Thymus (tissue), 11 donors: ENCODE data around the gene FKBP15. TPM values are rescaled to one million over a fixed set of nuclear protein-coding genes. Genes with fewer than 3 reads are reported as not detected.
"Not testable (repeated sequence)": the region's sequence is repeated elsewhere in the genome, so short reads cannot be mapped to it uniquely, and the experiment has no call there.

ENCODE experiments used
- DNase-seq, 9 donors: peaks; one replicate each; pipeline ENCODE4 v3.0.0-alpha.2; 2013; ENCODE audit warnings: low spot score in 9 of 9, low read depth in 6 of 9, missing footprints in 1 of 9
- H3K27ac ChIP-seq, 2 donors: one replicate each; pipeline ENCODE4 v1.5.1; 2013; ENCODE audit warnings: control low read depth in 1 of 2, low read depth in 1 of 2, low read length in 1 of 2, mild to moderate bottlenecking in 1 of 2, moderate library complexity in 1 of 2
- H3K27me3 ChIP-seq, 2 donors: one replicate each; pipeline ENCODE4 v1.5.1; 2013; ENCODE audit warnings: low read length in 1 of 2; ENCODE audit not compliant: control insufficient read depth in 2 of 2, insufficient read depth in 1 of 2
- H3K36me3 ChIP-seq, 2 donors: one replicate each; pipeline ENCODE4 v1.5.1; 2013; ENCODE audit warnings: low read length in 1 of 2, mild to moderate bottlenecking in 1 of 2, moderate library complexity in 1 of 2; ENCODE audit not compliant: control insufficient read depth in 2 of 2, insufficient read depth in 2 of 2
- H3K4me1 ChIP-seq, 2 donors: one replicate each; pipeline ENCODE4 v1.5.1; 2013; ENCODE audit warnings: low read length in 2 of 2; ENCODE audit not compliant: control insufficient read depth in 2 of 2, insufficient read depth in 2 of 2
- H3K4me3 ChIP-seq, 2 donors: one replicate each; pipeline ENCODE4 v1.5.1; 2013; ENCODE audit warnings: low read length in 2 of 2, control low read depth in 1 of 2, mild to moderate bottlenecking in 1 of 2
- H3K9me3 ChIP-seq, 2 donors: one replicate each; pipeline ENCODE4 v1.5.1; 2013; ENCODE audit warnings: low read length in 1 of 2, mild to moderate bottlenecking in 1 of 2; ENCODE audit not compliant: control insufficient read depth in 2 of 2, insufficient read depth in 1 of 2
- WGBS: extraction: QIAGEN DNeasy Blood & Tissue Kit; methylation state at CpG from one replicate; pipeline ENCODE4 v1.1.7; 2013; 5-methylcytosine and 5-hydroxymethylcytosine counted together
- polyA plus RNA-seq: library from polyadenylated mRNA; stranded (reverse); fragments of 200-250 nt; gene quantifications from one replicate; pipeline ENCODE4 v1.2.3, GENCODE V29; 2013
- total RNA-seq: library from RNA; stranded (reverse); fragments of 120-200 nt; gene quantifications from one replicate; pipeline ENCODE4 v1.2.4, GENCODE V29; 2013
- donor health status: healthy.

The FKBP15 gene
- total and polyA plus RNA-seq, 2 donors = 14.8 to 19.3 TPM

GRCh38 chr9:113241161-113241560 lies 20.1 kb upstream of the FKBP15 start:
- H3K27me3 ChIP-seq = no peaks in the 10 kb centered on the region
- H3K9me3 ChIP-seq = no peaks in the 10 kb centered on the region
- DNase-seq = no peak
- H3K4me1 ChIP-seq = no peaks in the 10 kb centered on the region
- no peaks in the 10 kb centered on the region for H3K36me3 ChIP-seq
- 94% methylated on average over 2 of the region's 2 CpGs for WGBS
- no peak overlapping the region for H3K27ac ChIP-seq
- H3K4me3 ChIP-seq = no peak overlapping the region

DNA sequence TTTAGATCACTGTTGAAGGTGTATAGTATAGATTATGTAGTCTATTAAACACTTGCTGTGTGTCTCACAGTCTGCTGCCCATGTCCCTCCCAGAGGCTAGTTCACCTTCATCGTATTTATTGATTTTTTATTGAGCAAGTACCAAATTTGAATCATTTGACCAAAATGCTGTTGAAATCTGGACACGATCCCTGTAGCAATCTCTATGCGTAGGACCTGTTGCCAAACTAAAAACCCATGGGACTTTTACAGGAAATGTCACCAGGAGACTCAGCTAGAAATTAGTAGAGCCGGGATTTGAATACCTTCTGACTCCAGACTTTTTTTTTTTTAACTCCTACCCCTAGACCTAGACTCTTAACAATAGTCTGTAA lies 17.8 kb upstream of the FKBP15 start:
- Histone ChIP-seq H3K27me3 (no peaks in the 10 kb centered on the region), H3K4me3 (no peak overlapping the region), H3K36me3 (no peaks in the 10 kb centered on the region), H3K4me1 (no peaks in the 10 kb centered on the region), H3K9me3 (no peaks in the 10 kb centered on the region), H3K27ac (no peak overlapping the region)
- WGBS = 96% methylated on average over 4 of the region's 4 CpGs
- DNase-seq = no peak

DNA sequence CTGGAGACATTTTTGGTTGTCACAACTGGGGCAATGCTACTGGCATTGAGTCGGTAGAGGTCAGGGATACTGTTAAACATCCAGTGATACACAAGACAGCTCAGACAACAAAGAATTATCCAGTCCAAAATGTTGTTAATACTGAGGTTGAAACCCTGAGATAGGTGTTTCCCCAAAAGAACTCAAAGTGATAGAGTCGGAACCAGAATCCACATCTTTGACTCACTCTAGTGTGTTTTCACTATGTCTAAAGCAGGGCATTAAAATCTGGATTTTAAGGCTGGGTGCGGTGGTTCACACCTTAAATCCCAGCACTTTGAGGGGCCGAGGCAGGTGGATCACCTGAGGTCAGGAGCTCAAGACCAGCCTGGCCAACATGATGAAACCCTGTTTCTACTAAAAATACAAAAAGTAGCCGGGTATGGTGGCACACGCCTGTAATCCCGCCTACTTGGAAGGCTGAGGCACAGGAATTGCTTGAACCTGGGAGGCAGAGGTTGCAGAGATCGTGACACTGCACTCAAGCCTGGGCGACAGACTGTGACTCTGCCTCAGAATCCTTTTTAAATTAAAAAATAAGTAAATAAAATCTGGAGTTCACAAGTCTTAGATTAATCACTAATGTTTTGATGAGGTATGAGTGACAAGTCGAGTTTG lies 17.3 kb upstream of the FKBP15 start:
- no peak for DNase-seq
- 97% methylated on average over 10 of the region's 10 CpGs for WGBS
- no peak overlapping the region for H3K27ac ChIP-seq
- H3K4me3 ChIP-seq = no peak overlapping the region
- no peaks in the 10 kb centered on the region for H3K27me3 ChIP-seq
- H3K4me1 ChIP-seq = no peaks in the 10 kb centered on the region
- no peaks in the 10 kb centered on the region for H3K36me3 ChIP-seq
- H3K9me3 ChIP-seq = no peaks in the 10 kb centered on the region

DNA sequence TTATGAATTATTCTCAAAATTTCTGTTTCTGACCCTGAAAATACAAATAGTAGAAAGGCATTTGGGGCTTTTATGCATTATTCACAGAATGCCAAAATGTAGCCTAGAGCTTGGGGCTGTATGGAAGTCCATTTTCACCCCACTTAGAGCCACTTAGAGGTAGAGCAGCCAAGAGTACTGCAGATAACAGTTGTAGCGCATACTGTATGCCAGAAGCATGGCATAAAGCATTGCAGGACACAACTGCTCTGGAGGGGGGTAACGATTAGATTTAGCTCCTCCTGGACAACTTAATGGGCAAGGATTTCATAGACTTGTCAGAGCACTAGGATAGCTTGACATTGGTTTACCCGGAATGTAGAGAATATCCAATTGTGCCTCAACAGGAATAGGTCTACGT lies 15.9 kb upstream of the FKBP15 start:
- WGBS = 96% methylated on average over 4 of the region's 4 CpGs
- Histone ChIP-seq H3K36me3 (no peaks in the 10 kb centered on the region), H3K4me1 (no peaks in the 10 kb centered on the region), H3K27ac (no peak overlapping the region), H3K27me3 (no peaks in the 10 kb centered on the region), H3K9me3 (no peaks in the 10 kb centered on the region), H3K4me3 (no peak overlapping the region)
- DNase-seq = no peak

GRCh38 chr9:113235701-113236255 lies 14.7 kb upstream of the FKBP15 start:
- not testable (repeated sequence) for H3K9me3 ChIP-seq, H3K4me3 ChIP-seq, H3K4me1 ChIP-seq, H3K36me3 ChIP-seq, H3K27ac ChIP-seq, H3K27me3 ChIP-seq, DNase-seq
- 96% methylated on average over 10 of the region's 10 CpGs for WGBS

GRCh38 chr9:113231701-113232100 lies 10.6 kb upstream of the FKBP15 start:
- H3K27me3 ChIP-seq = no peaks in the 10 kb centered on the region
- no peak overlapping the region for H3K27ac ChIP-seq
- no peak overlapping the region for H3K4me3 ChIP-seq
- H3K9me3 ChIP-seq = no peaks in the 10 kb centered on the region
- no peak for DNase-seq
- H3K4me1 ChIP-seq = peaks cover 0 to 3% of the 10 kb centered on the region in 2 donors
- H3K36me3 ChIP-seq = no peaks in the 10 kb centered on the region
- over 99% methylated on average over 2 of the region's 2 CpGs for WGBS

- H3K27me3 ChIP-seq = no peaks in the 10 kb centered on the region
- H3K4me1 ChIP-seq = peaks cover 0 to 3% of the 10 kb centered on the region in 2 donors
- peak in 2 of 9 donors; percentile 33 to 59 for DNase-seq
- no peaks in the 10 kb centered on the region for H3K9me3 ChIP-seq
- no peaks in the 10 kb centered on the region for H3K36me3 ChIP-seq
- H3K4me3 ChIP-seq = no peak overlapping the region
- 51% methylated on average over 3 of the region's 3 CpGs for WGBS
- H3K27ac ChIP-seq = peak overlapping the region in 1 of 2 donors; percentile 11
Observed at GRCh38 chr9:113228130-113228665, 7.1 kb upstream of the FKBP15 start.

DNA sequence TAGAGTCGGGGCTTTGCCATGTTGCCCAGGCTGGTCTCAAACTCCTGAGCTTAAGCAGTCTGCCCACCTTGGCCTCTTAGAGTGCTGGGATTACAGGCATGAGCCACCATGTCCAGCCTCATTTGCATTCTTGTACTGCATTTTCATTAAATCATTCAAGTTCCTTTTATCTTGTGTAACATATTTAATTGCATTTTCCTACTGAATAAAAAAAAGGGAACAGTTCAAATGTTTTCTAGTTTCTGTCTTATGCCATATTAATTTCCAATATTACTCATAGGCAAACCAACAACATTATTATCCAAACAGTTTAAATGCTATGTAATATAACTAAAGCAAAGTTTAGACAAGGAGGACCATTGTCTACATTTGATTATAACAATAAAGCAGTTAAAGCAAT lies 6.4 kb upstream of the FKBP15 start:
- H3K9me3 ChIP-seq = no peaks in the 10 kb centered on the region
- H3K36me3 ChIP-seq = no peaks in the 10 kb centered on the region
- WGBS = 0% methylated on average over 1 of the region's 1 CpG
- H3K27ac ChIP-seq = no peak overlapping the region
- no peak overlapping the region for H3K4me3 ChIP-seq
- DNase-seq = no peak
- peaks cover 3 to 6% of the 10 kb centered on the region in 2 donors for H3K4me1 ChIP-seq
- no peaks in the 10 kb centered on the region for H3K27me3 ChIP-seq

DNA sequence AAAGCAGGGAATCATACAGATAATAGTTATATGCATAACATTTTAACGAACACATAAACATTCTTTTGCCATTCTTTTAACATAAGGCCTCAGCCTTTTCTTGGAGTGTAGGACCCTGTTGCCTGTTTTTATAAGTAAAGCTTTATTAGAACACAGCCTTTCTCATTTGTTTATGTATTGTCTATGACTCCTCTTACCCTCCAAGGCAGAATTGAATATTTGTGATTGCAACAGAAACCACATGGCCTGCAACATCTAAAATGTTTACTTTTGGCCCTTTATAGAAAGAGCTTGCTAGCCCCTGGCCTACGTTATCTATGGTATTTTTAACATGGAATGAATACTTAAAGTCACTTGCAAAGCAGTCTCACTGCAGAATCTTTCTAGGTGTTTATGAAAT lies 2.9 kb upstream of the FKBP15 start:
- DNase-seq = no peak
- Histone ChIP-seq H3K36me3 (no peaks in the 10 kb centered on the region), H3K27me3 (no peaks in the 10 kb centered on the region), H3K4me3 (no peak overlapping the region), H3K4me1 (peaks cover 12 to 23% of the 10 kb centered on the region in 2 donors), H3K9me3 (no peaks in the 10 kb centered on the region), H3K27ac (no peak overlapping the region)
- 97% methylated on average over 2 of the region's 2 CpGs for WGBS
